ENCODE results near the gene B3GLCT. TPM values are rescaled to one million over a fixed set of nuclear protein-coding genes. Genes with fewer than 3 reads are reported as not detected.

B3GLCT gene
- total RNA-seq, 1 experiment from 2014 or later = 1.1 TPM

DNA sequence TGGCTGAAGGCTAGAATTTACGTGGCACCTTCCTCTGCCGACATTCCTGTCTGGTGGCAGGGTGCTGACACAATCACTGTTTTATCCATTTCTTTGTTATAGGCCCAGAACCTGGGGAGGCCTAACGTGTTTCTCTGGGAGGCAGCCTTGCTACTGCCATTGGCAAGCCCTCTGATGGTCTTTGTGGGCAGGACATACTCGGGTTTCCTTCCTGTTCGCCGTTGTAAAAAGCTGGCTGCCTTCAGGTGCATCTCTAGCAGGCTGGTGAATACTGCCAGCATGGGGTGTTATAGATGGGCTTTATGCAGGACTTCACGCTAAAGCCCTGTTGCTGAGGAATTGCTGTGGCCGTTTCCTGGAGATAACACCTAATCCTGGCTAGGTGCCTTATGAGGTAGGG lies 28.1 kb downstream of the B3GLCT start:
- no peak overlapping the region for H3K4me3 ChIP-seq (ENCODE audit: low read length)
- no peak overlapping the region for H3K9ac ChIP-seq (ENCODE audit: low read length)
- no peak overlapping the region for H3K27ac ChIP-seq (ENCODE audit: low read length)
- H3K9me3 ChIP-seq (ENCODE audit: low read length) = no peaks in the 10 kb centered on the region
- no peaks in the 10 kb centered on the region for H3K9me2 ChIP-seq (replicated peaks; ENCODE audit: insufficient read depth, low read length)
- H2AFZ ChIP-seq (ENCODE audit: low read length) = no peak overlapping the region
- no peaks in the 10 kb centered on the region for H4K20me1 ChIP-seq (ENCODE audit: insufficient read depth, low read depth, low read length)
- no peaks in the 10 kb centered on the region for H3K27me3 ChIP-seq (ENCODE audit: low read length)
- no peak overlapping the region for H3K4me2 ChIP-seq (ENCODE audit: low read depth, low read length, poor library complexity, severe bottlenecking)
- H3K79me2 ChIP-seq (ENCODE audit: low read length) = no peaks in the 10 kb centered on the region
- DNase-seq = no peak
- H3K36me3 ChIP-seq (ENCODE audit: insufficient read depth, low read length) = no peaks in the 10 kb centered on the region
- H3K4me1 ChIP-seq (ENCODE audit: low read length) = peaks cover 7% of the 10 kb centered on the region

DNA sequence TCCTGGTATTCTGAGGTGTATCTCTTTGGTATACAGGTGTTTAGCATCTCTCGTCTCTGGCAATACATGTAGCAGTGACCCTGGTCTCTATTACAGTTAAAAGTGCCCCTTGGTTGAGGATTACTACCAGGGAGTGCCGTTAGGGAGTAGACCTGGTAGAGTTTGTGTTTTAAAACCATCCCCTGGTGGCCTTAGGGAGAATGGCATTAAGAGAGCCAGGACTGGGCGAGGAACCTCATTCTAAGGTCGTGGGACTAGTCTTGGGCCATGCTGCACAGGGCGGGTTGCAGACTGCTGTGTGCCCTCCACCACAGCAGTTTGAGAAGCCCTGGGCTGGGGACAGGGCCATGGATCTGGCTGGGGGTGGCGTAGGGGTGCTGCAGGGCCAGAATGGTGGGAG lies 35.0 kb downstream of the B3GLCT start:
- Histone ChIP-seq H2AFZ (ENCODE audit: low read length) (no peak overlapping the region), H3K9me2 (replicated peaks; ENCODE audit: insufficient read depth, low read length) (no peaks in the 10 kb centered on the region), H3K79me2 (ENCODE audit: low read length) (no peaks in the 10 kb centered on the region), H3K4me1 (ENCODE audit: low read length) (no peaks in the 10 kb centered on the region), H3K4me3 (ENCODE audit: low read length) (no peak overlapping the region), H3K4me2 (ENCODE audit: low read depth, low read length, poor library complexity, severe bottlenecking) (no peak overlapping the region), H3K36me3 (ENCODE audit: insufficient read depth, low read length) (no peaks in the 10 kb centered on the region), H3K27me3 (ENCODE audit: low read length) (no peaks in the 10 kb centered on the region), H3K9me3 (ENCODE audit: low read length) (no peaks in the 10 kb centered on the region), H3K9ac (ENCODE audit: low read length) (no peak overlapping the region), H4K20me1 (ENCODE audit: insufficient read depth, low read depth, low read length) (no peaks in the 10 kb centered on the region), H3K27ac (ENCODE audit: low read length) (no peak overlapping the region)
- peak; percentile 66 for DNase-seq

DNA sequence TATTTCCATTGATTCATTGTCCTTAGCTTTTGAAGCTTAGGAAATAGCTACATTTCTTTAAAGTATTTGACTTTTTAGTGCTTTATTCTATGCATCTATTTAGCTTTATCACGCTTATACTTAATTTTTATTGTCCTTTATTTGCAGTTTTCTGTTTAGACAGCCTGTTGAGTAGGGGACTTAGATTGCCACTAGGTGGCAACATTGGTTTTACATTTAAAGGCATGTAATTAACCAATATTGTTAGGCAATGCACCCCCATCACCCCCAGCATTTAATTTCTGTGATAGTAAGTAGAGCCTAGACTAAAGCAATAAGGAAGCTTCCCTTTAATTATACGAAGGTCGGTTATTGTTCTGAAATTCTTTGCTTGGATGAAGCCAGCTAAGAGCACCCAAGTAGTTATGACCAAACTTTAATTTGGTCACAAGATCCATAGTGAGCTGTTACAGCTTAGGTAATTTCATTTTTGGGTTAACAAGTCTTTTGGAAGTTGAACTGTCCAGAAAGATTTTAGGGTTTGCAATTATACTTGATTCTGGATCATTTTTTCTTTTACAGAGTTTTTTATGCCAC lies 36.5 kb downstream of the B3GLCT start:
- H3K9me3 ChIP-seq (ENCODE audit: low read length) = no peaks in the 10 kb centered on the region
- no peak overlapping the region for H3K9ac ChIP-seq (ENCODE audit: low read length)
- no peaks in the 10 kb centered on the region for H3K79me2 ChIP-seq (ENCODE audit: low read length)
- peak; percentile 73 for DNase-seq
- no peak overlapping the region for H2AFZ ChIP-seq (ENCODE audit: low read length)
- no peaks in the 10 kb centered on the region for H3K4me1 ChIP-seq (ENCODE audit: low read length)
- H3K4me3 ChIP-seq (ENCODE audit: low read length) = no peak overlapping the region
- H4K20me1 ChIP-seq (ENCODE audit: insufficient read depth, low read depth, low read length) = no peaks in the 10 kb centered on the region
- H3K27me3 ChIP-seq (ENCODE audit: low read length) = no peaks in the 10 kb centered on the region
- no peak overlapping the region for H3K4me2 ChIP-seq (ENCODE audit: low read depth, low read length, poor library complexity, severe bottlenecking)
- no peak overlapping the region for H3K27ac ChIP-seq (ENCODE audit: low read length)
- no peaks in the 10 kb centered on the region for H3K36me3 ChIP-seq (ENCODE audit: insufficient read depth, low read length)
- H3K9me2 ChIP-seq (replicated peaks; ENCODE audit: insufficient read depth, low read length) = no peaks in the 10 kb centered on the region

- Histone ChIP-seq H4K20me1 (ENCODE audit: insufficient read depth, low read depth, low read length) (no peaks in the 10 kb centered on the region), H3K9ac (ENCODE audit: low read length) (no peak overlapping the region), H3K27me3 (ENCODE audit: low read length) (no peaks in the 10 kb centered on the region), H3K27ac (ENCODE audit: low read length) (no peak overlapping the region), H3K4me1 (ENCODE audit: low read length) (no peaks in the 10 kb centered on the region), H3K9me2 (replicated peaks; ENCODE audit: insufficient read depth, low read length) (no peaks in the 10 kb centered on the region), H3K36me3 (ENCODE audit: insufficient read depth, low read length) (no peaks in the 10 kb centered on the region), H2AFZ (ENCODE audit: low read length) (no peak overlapping the region), H3K9me3 (ENCODE audit: low read length) (no peaks in the 10 kb centered on the region), H3K79me2 (ENCODE audit: low read length) (no peaks in the 10 kb centered on the region), H3K4me2 (ENCODE audit: low read depth, low read length, poor library complexity, severe bottlenecking) (no peak overlapping the region), H3K4me3 (ENCODE audit: low read length) (no peak overlapping the region)
- DNase-seq = no peak
These were observed 41.1 kb downstream of the B3GLCT start for GRCh38 chr13:31240921-31241320.

- H3K9me3 ChIP-seq (ENCODE audit: low read length) = no peaks in the 10 kb centered on the region
- no peak overlapping the region for H3K4me3 ChIP-seq (ENCODE audit: low read length)
- no peak overlapping the region for H3K27ac ChIP-seq (ENCODE audit: low read length)
- no peaks in the 10 kb centered on the region for H3K9me2 ChIP-seq (replicated peaks; ENCODE audit: insufficient read depth, low read length)
- H3K27me3 ChIP-seq (ENCODE audit: low read length) = no peaks in the 10 kb centered on the region
- no peaks in the 10 kb centered on the region for H3K79me2 ChIP-seq (ENCODE audit: low read length)
- no peaks in the 10 kb centered on the region for H4K20me1 ChIP-seq (ENCODE audit: insufficient read depth, low read depth, low read length)
- H3K36me3 ChIP-seq (ENCODE audit: insufficient read depth, low read length) = no peaks in the 10 kb centered on the region
- H3K9ac ChIP-seq (ENCODE audit: low read length) = no peak overlapping the region
- no peak for DNase-seq
- no peak overlapping the region for H2AFZ ChIP-seq (ENCODE audit: low read length)
- no peak overlapping the region for H3K4me2 ChIP-seq (ENCODE audit: low read depth, low read length, poor library complexity, severe bottlenecking)
- H3K4me1 ChIP-seq (ENCODE audit: low read length) = no peaks in the 10 kb centered on the region
These were observed 42.6 kb downstream of the B3GLCT start for GRCh38 chr13:31242367-31242766.

DNA sequence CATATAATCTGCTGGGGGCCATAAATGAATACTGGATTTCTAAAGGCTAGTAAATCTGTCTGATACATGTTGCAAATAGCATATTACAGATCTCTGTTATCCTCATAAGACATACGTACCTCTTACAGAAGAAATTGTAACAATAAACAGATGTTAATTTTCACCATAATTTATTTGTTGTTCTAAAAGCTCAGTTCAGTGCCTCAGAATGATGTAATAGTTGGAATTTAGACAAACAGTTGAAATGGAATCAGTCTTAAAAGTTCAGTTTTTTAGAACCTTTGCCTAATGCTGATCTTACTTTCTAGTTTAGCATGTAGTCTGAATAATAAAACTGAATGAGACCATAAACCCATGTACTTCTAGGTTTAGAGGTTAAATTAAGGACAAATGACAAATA lies 43.1 kb downstream of the B3GLCT start:
- no peaks in the 10 kb centered on the region for H3K4me1 ChIP-seq (ENCODE audit: low read length)
- DNase-seq = no peak
- no peak overlapping the region for H3K27ac ChIP-seq (ENCODE audit: low read length)
- H3K36me3 ChIP-seq (ENCODE audit: insufficient read depth, low read length) = no peaks in the 10 kb centered on the region
- H3K4me2 ChIP-seq (ENCODE audit: low read depth, low read length, poor library complexity, severe bottlenecking) = no peak overlapping the region
- no peak overlapping the region for H3K4me3 ChIP-seq (ENCODE audit: low read length)
- no peak overlapping the region for H2AFZ ChIP-seq (ENCODE audit: low read length)
- H3K9me3 ChIP-seq (ENCODE audit: low read length) = no peaks in the 10 kb centered on the region
- H3K27me3 ChIP-seq (ENCODE audit: low read length) = no peaks in the 10 kb centered on the region
- H4K20me1 ChIP-seq (ENCODE audit: insufficient read depth, low read depth, low read length) = no peaks in the 10 kb centered on the region
- no peaks in the 10 kb centered on the region for H3K79me2 ChIP-seq (ENCODE audit: low read length)
- no peaks in the 10 kb centered on the region for H3K9me2 ChIP-seq (replicated peaks; ENCODE audit: insufficient read depth, low read length)
- H3K9ac ChIP-seq (ENCODE audit: low read length) = no peak overlapping the region

GRCh38 chr13:31245598-31246373 lies 46.0 kb downstream of the B3GLCT start:
- H3K9me2 ChIP-seq (replicated peaks; ENCODE audit: insufficient read depth, low read length) = no peaks in the 10 kb centered on the region

GRCh38 chr13:31246918-31247317 lies 47.1 kb downstream of the B3GLCT start:
- no peaks in the 10 kb centered on the region for H4K20me1 ChIP-seq (ENCODE audit: insufficient read depth, low read depth, low read length)
- H3K27me3 ChIP-seq (ENCODE audit: low read length) = no peaks in the 10 kb centered on the region
- no peak overlapping the region for H3K4me2 ChIP-seq (ENCODE audit: low read depth, low read length, poor library complexity, severe bottlenecking)
- H3K9me2 ChIP-seq (replicated peaks; ENCODE audit: insufficient read depth, low read length) = no peaks in the 10 kb centered on the region
- no peak overlapping the region for H3K9ac ChIP-seq (ENCODE audit: low read length)
- no peak overlapping the region for H3K4me3 ChIP-seq (ENCODE audit: low read length)
- no peak for DNase-seq
- H3K79me2 ChIP-seq (ENCODE audit: low read length) = no peaks in the 10 kb centered on the region
- H3K36me3 ChIP-seq (ENCODE audit: insufficient read depth, low read length) = no peaks in the 10 kb centered on the region
- H2AFZ ChIP-seq (ENCODE audit: low read length) = no peak overlapping the region
- H3K4me1 ChIP-seq (ENCODE audit: low read length) = no peaks in the 10 kb centered on the region
- H3K27ac ChIP-seq (ENCODE audit: low read length) = no peak overlapping the region
- H3K9me3 ChIP-seq (ENCODE audit: low read length) = no peaks in the 10 kb centered on the region

More at GRCh38 chr13:31245598-31246373, 46.0 kb downstream of the B3GLCT start:
- H3K4me2 ChIP-seq (ENCODE audit: low read depth, low read length, poor library complexity, severe bottlenecking) = no peak overlapping the region
- no peak for DNase-seq
- no peak overlapping the region for H3K27ac ChIP-seq (ENCODE audit: low read length)
- no peak overlapping the region for H2AFZ ChIP-seq (ENCODE audit: low read length)
- no peaks in the 10 kb centered on the region for H3K79me2 ChIP-seq (ENCODE audit: low read length)
- no peaks in the 10 kb centered on the region for H3K27me3 ChIP-seq (ENCODE audit: low read length)
- no peak overlapping the region for H3K4me3 ChIP-seq (ENCODE audit: low read length)
- H3K4me1 ChIP-seq (ENCODE audit: low read length) = no peaks in the 10 kb centered on the region
- H3K9me3 ChIP-seq (ENCODE audit: low read length) = no peaks in the 10 kb centered on the region
- no peaks in the 10 kb centered on the region for H3K36me3 ChIP-seq (ENCODE audit: insufficient read depth, low read length)
- H3K9ac ChIP-seq (ENCODE audit: low read length) = no peak overlapping the region
- no peaks in the 10 kb centered on the region for H4K20me1 ChIP-seq (ENCODE audit: insufficient read depth, low read depth, low read length)
